Measurements from ENCODE around the gene ITGA8. TPM values are rescaled to one million over a fixed set of nuclear protein-coding genes. Genes with fewer than 3 reads are reported as not detected.

Gene ITGA8
- total and polyA plus RNA-seq, 12 donors: 4.7 to 46.0 (median 22.2) TPM

DNA sequence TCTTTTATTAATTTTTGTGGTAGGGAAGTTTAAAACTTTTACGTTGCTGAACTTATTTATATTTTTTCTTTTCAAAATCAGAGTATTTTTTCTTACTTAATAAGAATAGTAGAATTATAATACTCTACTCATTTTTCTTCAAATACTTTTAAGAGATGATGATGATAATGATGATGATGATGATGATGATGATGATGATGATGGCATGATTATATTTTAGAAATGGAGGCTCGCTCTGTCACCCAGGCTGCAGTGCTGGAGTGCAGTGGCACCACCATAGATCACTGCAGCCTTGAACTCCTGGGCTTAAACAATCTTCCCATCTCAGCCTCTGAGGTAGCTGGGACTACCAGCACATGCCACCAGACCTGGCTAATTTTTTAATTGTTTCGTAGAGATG lies 230.3 kb downstream of the ITGA8 start:
- H3K4me3 ChIP-seq: no peak overlapping the region
- intact Hi-C loops (cut with DNase I): no loop called here
- DNase-seq: no peak

DNA sequence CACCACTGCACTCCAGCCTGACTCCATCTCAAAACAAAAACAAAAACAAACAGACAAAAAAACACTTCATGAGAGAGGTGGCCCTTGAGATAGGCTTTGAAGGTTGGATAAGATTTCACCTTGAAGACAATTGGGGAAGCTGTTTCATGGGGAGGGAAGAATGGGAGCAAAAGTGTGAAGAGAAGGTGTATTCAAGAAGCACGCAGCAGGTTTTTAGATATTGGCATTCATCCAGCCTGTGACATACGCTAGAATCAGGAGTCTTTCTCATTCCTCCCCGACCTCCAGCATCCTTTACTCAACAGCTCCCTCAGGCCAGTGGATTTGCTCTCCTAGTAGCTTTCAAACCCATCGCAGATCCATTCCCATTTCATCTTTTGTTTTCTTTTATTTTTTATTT lies 232.3 kb downstream of the ITGA8 start:
- no peak for TF ChIP-seq POLR2A (IDR thresholded peaks at IDR 0.05)
- TF ChIP-seq, protein P1, sequence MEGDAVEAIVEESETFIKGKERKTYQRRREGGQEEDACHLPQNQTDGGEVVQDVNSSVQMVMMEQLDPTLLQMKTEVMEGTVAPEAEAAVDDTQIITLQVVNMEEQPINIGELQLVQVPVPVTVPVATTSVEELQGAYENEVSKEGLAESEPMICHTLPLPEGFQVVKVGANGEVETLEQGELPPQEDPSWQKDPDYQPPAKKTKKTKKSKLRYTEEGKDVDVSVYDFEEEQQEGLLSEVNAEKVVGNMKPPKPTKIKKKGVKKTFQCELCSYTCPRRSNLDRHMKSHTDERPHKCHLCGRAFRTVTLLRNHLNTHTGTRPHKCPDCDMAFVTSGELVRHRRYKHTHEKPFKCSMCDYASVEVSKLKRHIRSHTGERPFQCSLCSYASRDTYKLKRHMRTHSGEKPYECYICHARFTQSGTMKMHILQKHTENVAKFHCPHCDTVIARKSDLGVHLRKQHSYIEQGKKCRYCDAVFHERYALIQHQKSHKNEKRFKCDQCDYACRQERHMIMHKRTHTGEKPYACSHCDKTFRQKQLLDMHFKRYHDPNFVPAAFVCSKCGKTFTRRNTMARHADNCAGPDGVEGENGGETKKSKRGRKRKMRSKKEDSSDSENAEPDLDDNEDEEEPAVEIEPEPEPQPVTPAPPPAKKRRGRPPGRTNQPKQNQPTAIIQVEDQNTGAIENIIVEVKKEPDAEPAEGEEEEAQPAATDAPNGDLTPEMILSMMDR (IDR thresholded peaks at IDR 0.05): no peak
- intact Hi-C loops (cut with DNase I): no loop called here
- no peaks in the 10 kb centered on the region for H3K36me3 ChIP-seq (replicated peaks in 1 of 2)
- H3K27me3 ChIP-seq: no peaks in the 10 kb centered on the region
- no peaks in the 10 kb centered on the region for H3K9me3 ChIP-seq (replicated peaks in 1 of 3)
- no peak overlapping the region for H3K4me3 ChIP-seq
- no peak overlapping the region for H3K27ac ChIP-seq
- DNase-seq: no peak
- peaks cover 0 to 10% of the 10 kb centered on the region in 2 donors for H3K4me1 ChIP-seq (replicated peaks in 1 of 2)
- WGBS, 4 donors: 64 to 73% (median 67%) methylated on average over 4 of the region's 4 CpGs

More for the DNA sequence above, 230.3 kb downstream of the ITGA8 start:
- Histone ChIP-seq H3K9me3 (replicated peaks in 1 of 3) (no peaks in the 10 kb centered on the region), H3K27ac (no peak overlapping the region), H3K27me3 (no peaks in the 10 kb centered on the region), H3K4me1 (replicated peaks in 1 of 2) (peaks cover 0 to 10% of the 10 kb centered on the region in 2 donors), H3K36me3 (replicated peaks in 1 of 2) (no peaks in the 10 kb centered on the region)
- WGBS, 4 donors: 89 to 91% (median 90%) methylated on average over 3 of the region's 3 CpGs
- TF ChIP-seq, protein P1 (IDR thresholded peaks at IDR 0.05): no peak
- TF ChIP-seq POLR2A (IDR thresholded peaks at IDR 0.05): no peak

DNA sequence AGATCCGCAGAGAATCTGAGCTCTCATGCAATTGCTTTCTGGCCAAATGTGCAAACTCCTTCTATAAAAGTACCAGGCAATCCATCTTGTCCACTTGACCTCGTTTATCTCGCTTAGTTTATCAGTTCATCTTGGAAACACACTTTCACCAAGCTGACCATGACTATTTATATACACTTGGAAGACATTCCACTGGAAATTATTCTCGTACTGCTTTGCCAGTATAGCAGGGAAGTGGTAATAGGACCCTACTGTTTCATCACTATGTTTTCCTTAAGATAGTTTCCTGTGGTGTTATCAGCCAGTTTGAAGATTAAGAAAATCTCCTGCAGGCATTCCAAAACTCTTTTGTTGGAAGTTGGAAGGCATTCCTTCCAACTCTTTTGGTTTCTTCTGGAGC lies 233.3 kb downstream of the ITGA8 start:
- Histone ChIP-seq H3K4me1 (replicated peaks in 1 of 2) (peaks cover 0 to 10% of the 10 kb centered on the region in 2 donors), H3K9me3 (replicated peaks in 1 of 3) (no peaks in the 10 kb centered on the region), H3K27me3 (no peaks in the 10 kb centered on the region), H3K4me3 (no peak overlapping the region), H3K27ac (peak overlapping the region in 1 of 5 donors; percentile 55), H3K36me3 (replicated peaks in 1 of 2) (no peaks in the 10 kb centered on the region)
- no peak for DNase-seq
- intact Hi-C loops (cut with DNase I): no loop called here
- 15 to 23% (median 17%) methylated on average over 4 of the region's 4 CpGs for WGBS, 4 donors
- TF ChIP-seq POLR2A (IDR thresholded peaks at IDR 0.05): no peak
- TF ChIP-seq, protein P1 (IDR thresholded peaks at IDR 0.05): no peak

DNA sequence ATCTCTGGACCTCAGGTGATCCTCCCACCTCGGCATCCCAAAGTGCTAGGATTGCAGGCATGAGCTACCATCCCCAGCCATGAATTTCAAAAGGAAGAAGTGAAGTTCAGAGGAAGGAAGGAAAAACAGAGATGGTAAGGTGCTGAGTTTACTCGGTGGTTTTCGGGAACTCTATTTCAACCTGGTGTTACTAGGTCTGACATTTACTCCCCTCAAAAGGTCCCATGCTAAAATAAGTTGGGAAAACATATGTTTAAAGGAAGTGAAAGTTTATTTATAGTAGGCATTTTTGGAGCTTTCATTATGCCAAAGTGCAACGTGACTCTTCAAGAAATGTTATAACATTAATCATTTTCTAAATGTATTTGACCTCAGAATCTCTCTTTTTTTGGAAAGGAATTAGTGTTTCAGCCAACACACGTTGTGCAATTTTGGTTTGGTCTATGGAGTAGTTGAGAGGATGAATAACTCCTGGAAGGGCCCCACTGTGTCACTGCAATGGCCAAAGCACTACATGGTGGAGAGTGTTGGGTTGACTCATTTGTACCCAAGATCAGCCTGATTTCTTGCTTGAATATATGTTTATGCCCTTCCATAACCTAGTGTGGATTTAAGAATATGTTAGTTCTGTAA lies 233.9 kb downstream of the ITGA8 start:
- TF ChIP-seq, protein P1 (IDR thresholded peaks at IDR 0.05): no peak
- TF ChIP-seq POLR2A (IDR thresholded peaks at IDR 0.05): no peak
- Histone ChIP-seq H3K27ac (peak overlapping the region in 1 of 5 donors; percentile 55), H3K9me3 (replicated peaks in 1 of 3) (no peaks in the 10 kb centered on the region), H3K27me3 (no peaks in the 10 kb centered on the region), H3K4me3 (no peak overlapping the region), H3K4me1 (replicated peaks in 1 of 2) (peaks cover 0 to 10% of the 10 kb centered on the region in 2 donors), H3K36me3 (replicated peaks in 1 of 2) (no peaks in the 10 kb centered on the region)
- peak in 6 of 7 donors; percentile 33 to 60 (median 48) for DNase-seq
- intact Hi-C loops (cut with DNase I): no loop called here
- WGBS, 4 donors: 41 to 52% (median 44%) methylated on average over 5 of the region's 5 CpGs
